MCF 10A (cell line): ENCODE results near the gene XRN1. TPM values are rescaled to one million over a fixed set of nuclear protein-coding genes. Genes with fewer than 3 reads are reported as not detected.
"Not testable (repeated sequence)": the region's sequence is repeated elsewhere in the genome, so short reads cannot be mapped to it uniquely, and the experiment has no call there.

Source experiments
- BruUV-seq: library from RNA; stranded (reverse); fragments of 400-500 nt; replicated peaks from 2 replicates; lab custom pipeline; 2021; lab: Mats Ljungman, UMichigan
- CTCF ChIA-PET: fragments of 300-600 bp; sonication (Branson Sonifier 250); formaldehyde crosslinking; extraction: SDS; loops from one replicate; lab custom pipeline; 2021; ENCODE audit warnings: antibody characterized with exemption, inconsistent platforms; lab: Yijun Ruan, JAX
- POLR2A ChIA-PET: fragments of 300-600, 350-650 bp; sonication (Branson Sonifier 250); formaldehyde crosslinking; extraction: SDS; loops from one replicate; lab custom pipeline; 2020; ENCODE audit warnings: antibody characterized with exemption, inconsistent platforms; lab: Yijun Ruan, JAX
- DNase-seq: peaks from one replicate; pipeline ENCODE4 v3.0.0-alpha.2; 2018; ENCODE audit not compliant: unreplicated experiment
- H3K27ac Mint-ChIP-seq: one replicate; pipeline ENCODE4 v1.8.0; 2022; ENCODE audit warnings: mild to moderate bottlenecking, low read depth, mixed read lengths; ENCODE audit not compliant: unreplicated experiment
- H3K27me3 Mint-ChIP-seq: one replicate; pipeline ENCODE4 v1.8.0; 2022; ENCODE audit warnings: mixed read lengths; ENCODE audit not compliant: insufficient read depth, unreplicated experiment
- H3K36me3 Mint-ChIP-seq: one replicate; pipeline ENCODE4 v1.8.0; 2022; ENCODE audit warnings: mild to moderate bottlenecking, moderate library complexity, mixed read lengths; ENCODE audit not compliant: insufficient read depth, unreplicated experiment
- H3K4me1 Mint-ChIP-seq: one replicate; pipeline ENCODE4 v1.8.0; 2022; ENCODE audit warnings: mixed read lengths; ENCODE audit not compliant: insufficient read depth, unreplicated experiment
- H3K4me3 Mint-ChIP-seq: one replicate; pipeline ENCODE4 v1.8.0; 2022; ENCODE audit warnings: mild to moderate bottlenecking, moderate library complexity, mixed read lengths; ENCODE audit not compliant: unreplicated experiment
- H3K9me3 Mint-ChIP-seq: one replicate; pipeline ENCODE4 v1.8.0; 2022; ENCODE audit warnings: mixed read lengths; ENCODE audit not compliant: unreplicated experiment
- intact Hi-C: fragments of 100-400 bp; cut with micrococcal nuclease; formaldehyde crosslinking; loops from 2 replicates; pipeline ENCODE4 v1.14.1; 2022
- total RNA-seq: library from RNA; stranded (reverse); gene quantifications from 2 replicates; pipeline ENCODE4 v1.2.3, GENCODE V29; 2022
- TF ChIP-seq, protein P1 (sequence below): fragments of 200-600 bp; IDR thresholded peaks from one replicate; pipeline ENCODE4 v1.8.0; 2022; ENCODE audit warnings: antibody characterized with exemption, mild to moderate bottlenecking; ENCODE audit not compliant: unreplicated experiment

Gene XRN1
- total RNA-seq, 1 experiment from 2014 or later = 21.7 TPM

DNA sequence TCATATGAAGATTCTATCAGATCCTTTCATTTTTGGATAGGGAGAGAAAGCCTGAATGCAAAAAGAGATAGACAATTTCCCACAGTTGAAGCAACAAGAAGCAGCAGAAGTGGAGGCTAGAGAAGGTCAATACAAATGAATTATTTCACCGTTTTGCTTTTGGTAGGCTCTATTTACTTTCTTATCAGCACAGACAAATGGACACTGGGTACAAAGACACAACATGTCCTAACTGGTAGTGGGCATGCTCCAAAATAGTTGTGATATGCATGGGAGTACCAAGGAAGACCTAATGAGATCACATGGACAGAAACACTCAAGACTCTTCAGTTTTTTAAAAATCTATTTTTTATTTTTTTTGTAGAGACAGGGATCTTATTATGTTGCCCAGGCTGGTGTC lies 99.4 kb downstream of the XRN1 start:
- Mint-ChIP-seq H3K9me3 (no peaks in the 10 kb centered on the region), H3K27ac (no peak overlapping the region), H3K4me1 (no peaks in the 10 kb centered on the region), H3K27me3 (no peaks in the 10 kb centered on the region), H3K4me3 (no peak overlapping the region), H3K36me3 (peaks cover 23% of the 10 kb centered on the region)
- ChIA-PET POLR2A (no interaction called here), CTCF (no interaction called here)
- BruUV-seq = no TSS peak
- no peak for DNase-seq
- intact Hi-C loops = no loop called here
- TF ChIP-seq, protein P1, sequence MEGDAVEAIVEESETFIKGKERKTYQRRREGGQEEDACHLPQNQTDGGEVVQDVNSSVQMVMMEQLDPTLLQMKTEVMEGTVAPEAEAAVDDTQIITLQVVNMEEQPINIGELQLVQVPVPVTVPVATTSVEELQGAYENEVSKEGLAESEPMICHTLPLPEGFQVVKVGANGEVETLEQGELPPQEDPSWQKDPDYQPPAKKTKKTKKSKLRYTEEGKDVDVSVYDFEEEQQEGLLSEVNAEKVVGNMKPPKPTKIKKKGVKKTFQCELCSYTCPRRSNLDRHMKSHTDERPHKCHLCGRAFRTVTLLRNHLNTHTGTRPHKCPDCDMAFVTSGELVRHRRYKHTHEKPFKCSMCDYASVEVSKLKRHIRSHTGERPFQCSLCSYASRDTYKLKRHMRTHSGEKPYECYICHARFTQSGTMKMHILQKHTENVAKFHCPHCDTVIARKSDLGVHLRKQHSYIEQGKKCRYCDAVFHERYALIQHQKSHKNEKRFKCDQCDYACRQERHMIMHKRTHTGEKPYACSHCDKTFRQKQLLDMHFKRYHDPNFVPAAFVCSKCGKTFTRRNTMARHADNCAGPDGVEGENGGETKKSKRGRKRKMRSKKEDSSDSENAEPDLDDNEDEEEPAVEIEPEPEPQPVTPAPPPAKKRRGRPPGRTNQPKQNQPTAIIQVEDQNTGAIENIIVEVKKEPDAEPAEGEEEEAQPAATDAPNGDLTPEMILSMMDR = no peak

DNA sequence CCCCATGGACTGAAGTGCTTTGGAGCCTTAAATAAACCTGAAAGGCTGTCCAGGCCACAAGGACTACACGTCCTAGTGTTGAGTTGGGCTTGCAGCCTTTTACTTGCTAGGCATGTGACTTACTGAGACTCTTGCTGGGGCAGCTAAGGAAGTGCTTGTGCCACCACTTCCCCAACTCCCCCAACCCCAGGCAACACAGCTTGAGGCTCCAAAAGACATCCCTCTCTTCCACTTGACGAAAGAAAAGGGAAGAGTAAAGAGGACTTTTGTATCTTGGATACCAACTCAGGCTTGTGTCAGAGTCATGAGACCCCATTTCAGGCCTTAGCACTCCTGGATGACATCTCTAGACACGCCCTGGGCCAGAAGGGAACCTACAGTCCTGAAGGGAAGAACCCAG lies 109.8 kb downstream of the XRN1 start:
- Mint-ChIP-seq H3K27ac (no peak overlapping the region), H3K4me3 (no peak overlapping the region), H3K27me3 (no peaks in the 10 kb centered on the region), H3K36me3 (peaks cover 22% of the 10 kb centered on the region), H3K9me3 (peaks cover 16% of the 10 kb centered on the region), H3K4me1 (no peaks in the 10 kb centered on the region)
- no peak for DNase-seq
- intact Hi-C loops = no loop called here
- CTCF ChIA-PET = no interaction called here
- POLR2A ChIA-PET = no interaction called here
- no TSS peak for BruUV-seq
- TF ChIP-seq, protein P1 = no peak

- intact Hi-C loops = no loop called here
- H3K4me1 Mint-ChIP-seq = no peaks in the 10 kb centered on the region
- DNase-seq = no peak
- CTCF ChIA-PET = no interaction called here
- H3K27me3 Mint-ChIP-seq = no peaks in the 10 kb centered on the region
- peaks cover 54% of the 10 kb centered on the region for H3K36me3 Mint-ChIP-seq
- TF ChIP-seq, protein P1 = no peak
- no TSS peak for BruUV-seq
- no peak overlapping the region for H3K4me3 Mint-ChIP-seq
- H3K9me3 Mint-ChIP-seq = no peaks in the 10 kb centered on the region
- H3K27ac Mint-ChIP-seq = no peak overlapping the region
- POLR2A ChIA-PET = no interaction called here
Observed at GRCh38 chr3:142332390-142332789, 115.4 kb downstream of the XRN1 start.

DNA sequence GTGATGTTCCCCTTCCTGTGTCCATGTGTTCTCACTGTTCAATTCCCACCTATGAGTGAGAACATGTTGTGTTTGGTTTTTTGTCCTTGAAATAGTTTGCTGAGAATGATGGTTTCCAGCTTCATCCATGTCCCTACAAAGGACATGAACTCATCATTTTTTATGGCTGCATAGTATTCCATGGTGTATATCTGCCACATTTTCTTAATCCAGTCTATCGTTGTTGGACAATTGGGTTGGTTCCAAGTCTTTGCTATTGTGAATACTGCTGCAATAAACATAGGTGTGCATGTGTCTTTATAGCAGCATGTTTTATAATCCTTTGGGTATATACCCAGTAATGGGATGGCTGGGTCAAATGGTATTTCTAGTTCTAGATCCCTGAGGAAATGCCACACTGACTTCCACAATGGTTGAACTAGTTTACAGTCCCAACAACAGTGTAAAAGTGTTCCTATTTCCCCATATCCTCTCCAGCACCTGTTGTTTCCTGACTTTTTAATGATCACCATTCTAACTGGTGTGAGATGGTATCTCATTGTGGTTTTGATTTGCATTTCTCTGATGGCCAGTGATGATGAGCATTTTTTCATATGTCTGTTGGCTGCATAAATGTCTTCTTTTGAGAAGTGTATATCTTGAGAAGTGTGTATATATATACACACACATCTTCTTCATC lies 123.4 kb downstream of the XRN1 start:
- H3K27ac Mint-ChIP-seq, H3K4me3 Mint-ChIP-seq, intact Hi-C loops, CTCF ChIA-PET, BruUV-seq, H3K9me3 Mint-ChIP-seq, POLR2A ChIA-PET, DNase-seq, H3K27me3 Mint-ChIP-seq, H3K4me1 Mint-ChIP-seq: not testable (repeated sequence)
- peaks cover 33% of the 10 kb centered on the region for H3K36me3 Mint-ChIP-seq
